SK-N-SH (cell line): ENCODE results near the gene FOXG1. TPM values are rescaled to one million over a fixed set of nuclear protein-coding genes. Genes with fewer than 3 reads are reported as not detected.

Experiments
- CTCF ChIA-PET: fragments of 300-600, 350-600 bp; formaldehyde crosslinking; extraction: SDS; loops from one replicate; lab custom pipeline; 2021; lab: Yijun Ruan, JAX
- POLR2A ChIA-PET: fragments of 350-600 bp; sonication (Branson Sonifier 250); formaldehyde crosslinking; extraction: SDS; loops from one replicate; lab custom pipeline; 2020; ENCODE audit warnings: antibody characterized with exemption, inconsistent platforms; lab: Yijun Ruan, JAX
- DNase-seq: peaks from one replicate; pipeline ENCODE4 v3.0.0; 2012
- H2AFZ ChIP-seq: fragments of 200-600 bp; sonication (generic); 2 replicates; pipeline ENCODE4 v1.8.1; 2016; ENCODE audit warnings: antibody characterized with exemption, mild to moderate bottlenecking, low read depth
- H3F3A ChIP-seq: fragments of 200-600 bp; sonication (generic); replicated peaks from 2 replicates; pipeline ENCODE3; 2016; ENCODE audit warnings: antibody characterized with exemption, mild to moderate bottlenecking; ENCODE audit not compliant: insufficient read depth
- H3K27ac ChIP-seq, 2 experiments: fragments of 200-500 bp in 1 of 2; fragments of 200-600 bp in 1 of 2; sonication (Bioruptor generic) in 1 of 2; sonication (generic), shearing (Covaris generic) in 1 of 2; 2 replicates each; pipeline versions ENCODE4 v1.5.1 to v1.6.1; 2014 to 2016; ENCODE audit warnings: low read depth in 2 of 2, inconsistent platforms in 1 of 2, low read length in 1 of 2, mild to moderate bottlenecking in 1 of 2, mixed read lengths in 1 of 2
- H3K27me3 ChIP-seq: fragments of 200-600 bp; sonication (generic), shearing (Covaris generic); 2 replicates; pipeline ENCODE4 v1.6.1; 2016; ENCODE audit warnings: mixed run types; ENCODE audit not compliant: insufficient read depth
- H3K36me3 ChIP-seq, 2 experiments: fragments of 200-500 bp in 1 of 2; fragments of 200-600 bp in 1 of 2; sonication (Bioruptor generic) in 1 of 2; sonication (generic) in 1 of 2; replicated peaks in 1 of 2; 2 replicates each; pipeline versions ENCODE3 to v1.5.1; 2014 to 2016; ENCODE audit warnings: low read length in 1 of 2, mild to moderate bottlenecking in 1 of 2; ENCODE audit not compliant: insufficient read depth in 2 of 2, control insufficient read depth in 1 of 2
- H3K4me1 ChIP-seq, 2 experiments: fragments of 200-500 bp in 1 of 2; fragments of 200-600 bp in 1 of 2; sonication (Bioruptor generic) in 1 of 2; sonication (generic), shearing (Covaris generic) in 1 of 2; 2 replicates each; pipeline versions ENCODE4 v1.5.1 to v1.6.1; 2014 to 2016; ENCODE audit warnings: low read depth in 1 of 2, low read length in 1 of 2, mixed run types in 1 of 2; ENCODE audit not compliant: insufficient read depth in 2 of 2, control insufficient read depth in 1 of 2
- H3K4me2 ChIP-seq: fragments of 200-600 bp; sonication (generic), shearing (Covaris generic); 2 replicates; pipeline ENCODE4 v1.6.1; 2017; ENCODE audit warnings: mixed run types
- H3K4me3 ChIP-seq, 2 experiments: fragments of 200-500 bp in 1 of 2; fragments of 200-600 bp in 1 of 2; sonication (Bioruptor generic) in 1 of 2; sonication (generic), shearing (Covaris generic) in 1 of 2; 2 replicates each; pipeline versions ENCODE4 v1.5.1 to v1.8.1; 2014 to 2016; ENCODE audit warnings: low read depth in 2 of 2, inconsistent platforms in 1 of 2, low read length in 1 of 2, mild to moderate bottlenecking in 1 of 2, mixed read lengths in 1 of 2, moderate library complexity in 1 of 2
- H3K79me2 ChIP-seq: fragments of 200-600 bp; sonication (generic); 2 replicates; pipeline ENCODE4 v1.8.1; 2017; ENCODE audit warnings: mild to moderate bottlenecking; ENCODE audit not compliant: insufficient read depth
- H3K9ac ChIP-seq: fragments of 200-600 bp; sonication (generic); 2 replicates; pipeline ENCODE4 v1.6.1; 2017; ENCODE audit warnings: mixed run types
- H3K9me2 ChIP-seq: fragments of 200-600 bp; sonication (generic); 2 replicates; pipeline ENCODE4 v1.6.1; 2017; ENCODE audit warnings: mixed run types
- H3K9me3 ChIP-seq: fragments of 200-600 bp; sonication (generic); 2 replicates; pipeline ENCODE4 v1.6.1; 2017; ENCODE audit warnings: mixed run types, mild to moderate bottlenecking, moderate library complexity
- H4K20me1 ChIP-seq: fragments of 200-600 bp; sonication (generic); 2 replicates; pipeline ENCODE4 v1.6.1; 2017; ENCODE audit warnings: mild to moderate bottlenecking, mixed run types; ENCODE audit not compliant: insufficient read depth
- CHD2 ChIP-seq: fragments of 150-350 bp; IDR thresholded peaks from 2 replicates; pipeline ENCODE4 v1.6.1; 2018; ENCODE audit warnings: low read length; ENCODE audit not compliant: partially characterized antibody
- ELF1 ChIP-seq: IDR thresholded peaks from 2 replicates; pipeline ENCODE4 v1.4.0; 2012
- EP300 ChIP-seq, 2 experiments: IDR thresholded peaks; 2 replicates each; pipeline versions ENCODE4 v1.4.0 to v1.6.1; 2012; ENCODE audit warnings: borderline replicate concordance in 1 of 2, low read depth in 1 of 2, low read length in 1 of 2
- EZH2phosphoT487 ChIP-seq: fragments of 200-600 bp; sonication (generic); IDR thresholded peaks from 2 replicates; pipeline ENCODE4 v1.6.1; 2017; ENCODE audit warnings: low read depth, mixed run types, mild to moderate bottlenecking, antibody characterized with exemption, moderate library complexity, borderline replicate concordance
- MEF2A ChIP-seq: IDR thresholded peaks from 2 replicates; pipeline ENCODE4 v1.4.0; 2012; ENCODE audit warnings: low read depth, borderline replicate concordance
- MXI1 ChIP-seq: IDR thresholded peaks from 2 replicates; pipeline ENCODE4 v1.6.1; 2012; ENCODE audit warnings: mild to moderate bottlenecking, low read depth, low read length, improper control_type of control experiment
- NFIC ChIP-seq: IDR thresholded peaks from 2 replicates; pipeline ENCODE4 v1.4.0; 2012; ENCODE audit warnings: borderline replicate concordance
- POLR2AphosphoS5 ChIP-seq: IDR thresholded peaks from 2 replicates; pipeline ENCODE4 v1.6.1; 2012; ENCODE audit warnings: low read depth, low read length
- RAD21 ChIP-seq: IDR thresholded peaks from 2 replicates; pipeline ENCODE4 v1.6.1; 2012; ENCODE audit warnings: mild to moderate bottlenecking, low read length
- RCOR1 ChIP-seq: fragments of 150-350 bp; IDR thresholded peaks from 2 replicates; pipeline ENCODE4 v1.6.1; 2017; ENCODE audit warnings: antibody characterized with exemption, low read length
- RFX5 ChIP-seq: IDR thresholded peaks from 2 replicates; pipeline ENCODE4 v1.6.1; 2012; ENCODE audit warnings: mild to moderate bottlenecking, improper control_type of control experiment, low read length
- RXRA ChIP-seq: IDR thresholded peaks from 2 replicates; pipeline ENCODE4 v1.4.0; 2012; ENCODE audit warnings: low read depth, mild to moderate bottlenecking, borderline replicate concordance
- SIN3A ChIP-seq: IDR thresholded peaks from 2 replicates; pipeline ENCODE4 v1.6.1; 2012; ENCODE audit warnings: low read depth, mild to moderate bottlenecking, low read length, moderate library complexity, borderline replicate concordance
- TAF1 ChIP-seq: IDR thresholded peaks from 2 replicates; pipeline ENCODE4 v1.6.1; 2012; ENCODE audit warnings: low read depth, mild to moderate bottlenecking, low read length, moderate library complexity, borderline replicate concordance
- TCF12 ChIP-seq: IDR thresholded peaks from 2 replicates; pipeline ENCODE4 v1.4.0; 2012
- YY1 ChIP-seq: IDR thresholded peaks from 2 replicates; pipeline ENCODE4 v1.4.0; 2012; ENCODE audit warnings: low read depth, mild to moderate bottlenecking
- ZBTB33 ChIP-seq: IDR thresholded peaks from 2 replicates; pipeline ENCODE4 v1.4.0; 2012; ENCODE audit warnings: low read depth, borderline replicate concordance
- WGBS: methylation state at CpG from one replicate; pipeline ENCODE4 v1.1.6; 2017; ENCODE audit warnings: low lambda C conversion rate; 5-methylcytosine and 5-hydroxymethylcytosine counted together
- polyA plus RNA-seq, 3 experiments: library from polyadenylated mRNA; depleted of rRNA; stranded (reverse); fragments of >200 nt; gene quantifications; 2 replicates each; pipeline ENCODE4 v1.2.3, GENCODE V29; 2012
- TF ChIP-seq, protein P1 (sequence below): fragments of 150-350 bp; IDR thresholded peaks from 2 replicates; pipeline ENCODE4 v1.6.1; 2016; ENCODE audit warnings: mild to moderate bottlenecking, low read depth, low read length
- TF ChIP-seq, protein P2 (sequence below): IDR thresholded peaks from 2 replicates; pipeline ENCODE4 v1.6.1; 2012; ENCODE audit warnings: mild to moderate bottlenecking, low read depth, low read length, moderate library complexity

Gene FOXG1
- polyA plus RNA-seq, 1 of the 3 experiments (the other 2 are of a cell fraction), result not detected

DNA sequence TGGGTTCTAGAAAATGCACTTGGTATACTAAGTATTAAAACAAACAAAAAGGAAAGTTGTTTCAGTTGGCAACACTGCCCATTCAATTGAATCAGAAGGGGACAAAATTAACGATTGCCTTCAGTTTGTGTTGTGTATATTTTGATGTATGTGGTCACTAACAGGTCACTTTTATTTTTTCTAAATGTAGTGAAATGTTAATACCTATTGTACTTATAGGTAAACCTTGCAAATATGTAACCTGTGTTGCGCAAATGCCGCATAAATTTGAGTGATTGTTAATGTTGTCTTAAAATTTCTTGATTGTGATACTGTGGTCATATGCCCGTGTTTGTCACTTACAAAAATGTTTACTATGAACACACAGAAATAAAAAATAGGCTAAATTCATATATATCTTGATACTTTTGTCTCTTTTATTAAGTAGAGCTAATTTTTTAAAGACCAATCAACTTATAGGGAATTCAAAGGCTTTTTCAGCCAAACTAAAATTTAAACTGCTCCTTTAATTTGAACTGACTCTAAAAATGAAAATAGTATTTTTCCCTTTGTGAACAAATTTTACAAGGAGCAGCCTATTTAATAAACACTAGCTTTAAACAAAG, 2.8 kb downstream of the FOXG1 start:
- Histone ChIP-seq H3K9me2 (no peaks in the 10 kb centered on the region), H3K4me1 (no peaks in the 10 kb centered on the region), H3K27me3 (peaks cover 60% of the 10 kb centered on the region), H4K20me1 (no peaks in the 10 kb centered on the region), H3K36me3 (no peaks in the 10 kb centered on the region), H3K4me2 (no peak overlapping the region), H2AFZ (no peak overlapping the region), H3K9ac (no peak overlapping the region), H3K79me2 (no peaks in the 10 kb centered on the region), H3K27ac (no peak overlapping the region), H3K9me3 (no peaks in the 10 kb centered on the region), H3K4me3 (no peak overlapping the region), H3F3A (no peaks in the 10 kb centered on the region)
- POLR2A ChIA-PET, result no interaction called here
- CTCF ChIA-PET, result no interaction called here
- no peak for DNase-seq
- no peak for TF ChIP-seq RFX5
- no peak for TF ChIP-seq CHD2
- no peak for TF ChIP-seq EZH2phosphoT487
- no peak for TF ChIP-seq EP300 (IDR thresholded peaks at IDR 0.05; ENCODE audit: borderline replicate concordance in 1 of 2, low read depth in 1 of 2, low read length in 1 of 2)
- no peak for TF ChIP-seq ELF1
- TF ChIP-seq, protein P1, sequence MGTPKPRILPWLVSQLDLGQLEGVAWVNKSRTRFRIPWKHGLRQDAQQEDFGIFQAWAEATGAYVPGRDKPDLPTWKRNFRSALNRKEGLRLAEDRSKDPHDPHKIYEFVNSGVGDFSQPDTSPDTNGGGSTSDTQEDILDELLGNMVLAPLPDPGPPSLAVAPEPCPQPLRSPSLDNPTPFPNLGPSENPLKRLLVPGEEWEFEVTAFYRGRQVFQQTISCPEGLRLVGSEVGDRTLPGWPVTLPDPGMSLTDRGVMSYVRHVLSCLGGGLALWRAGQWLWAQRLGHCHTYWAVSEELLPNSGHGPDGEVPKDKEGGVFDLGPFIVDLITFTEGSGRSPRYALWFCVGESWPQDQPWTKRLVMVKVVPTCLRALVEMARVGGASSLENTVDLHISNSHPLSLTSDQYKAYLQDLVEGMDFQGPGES, result no peak
- TF ChIP-seq SIN3A, result no peak
- 29% methylated on average over 4 of the region's 4 CpGs for WGBS

GRCh38 chr14:28770061-28770460, 3.5 kb downstream of the FOXG1 start:
- Histone ChIP-seq H3K27me3 (peaks cover 60% of the 10 kb centered on the region), H3K9me3 (no peaks in the 10 kb centered on the region), H3K27ac (no peak overlapping the region), H3K9me2 (no peaks in the 10 kb centered on the region), H3K9ac (no peak overlapping the region), H2AFZ (no peak overlapping the region), H3K4me2 (no peak overlapping the region), H3K36me3 (no peaks in the 10 kb centered on the region), H4K20me1 (no peaks in the 10 kb centered on the region), H3F3A (no peaks in the 10 kb centered on the region), H3K4me3 (no peak overlapping the region), H3K79me2 (no peaks in the 10 kb centered on the region), H3K4me1 (no peaks in the 10 kb centered on the region)
- POLR2A ChIA-PET, result no interaction called here
- WGBS, result 2% methylated on average over 1 of the region's 1 CpG
- TF ChIP-seq MXI1 (no peak), TAF1 (no peak), RFX5 (no peak), POLR2AphosphoS5 (no peak), YY1 (no peak), RXRA (no peak), RAD21 (no peak), NFIC (no peak), TCF12 (no peak), RCOR1 (no peak), EZH2phosphoT487 (no peak), MEF2A (no peak), ZBTB33 (no peak)
- TF ChIP-seq, protein P1, result no peak
- TF ChIP-seq, protein P2, sequence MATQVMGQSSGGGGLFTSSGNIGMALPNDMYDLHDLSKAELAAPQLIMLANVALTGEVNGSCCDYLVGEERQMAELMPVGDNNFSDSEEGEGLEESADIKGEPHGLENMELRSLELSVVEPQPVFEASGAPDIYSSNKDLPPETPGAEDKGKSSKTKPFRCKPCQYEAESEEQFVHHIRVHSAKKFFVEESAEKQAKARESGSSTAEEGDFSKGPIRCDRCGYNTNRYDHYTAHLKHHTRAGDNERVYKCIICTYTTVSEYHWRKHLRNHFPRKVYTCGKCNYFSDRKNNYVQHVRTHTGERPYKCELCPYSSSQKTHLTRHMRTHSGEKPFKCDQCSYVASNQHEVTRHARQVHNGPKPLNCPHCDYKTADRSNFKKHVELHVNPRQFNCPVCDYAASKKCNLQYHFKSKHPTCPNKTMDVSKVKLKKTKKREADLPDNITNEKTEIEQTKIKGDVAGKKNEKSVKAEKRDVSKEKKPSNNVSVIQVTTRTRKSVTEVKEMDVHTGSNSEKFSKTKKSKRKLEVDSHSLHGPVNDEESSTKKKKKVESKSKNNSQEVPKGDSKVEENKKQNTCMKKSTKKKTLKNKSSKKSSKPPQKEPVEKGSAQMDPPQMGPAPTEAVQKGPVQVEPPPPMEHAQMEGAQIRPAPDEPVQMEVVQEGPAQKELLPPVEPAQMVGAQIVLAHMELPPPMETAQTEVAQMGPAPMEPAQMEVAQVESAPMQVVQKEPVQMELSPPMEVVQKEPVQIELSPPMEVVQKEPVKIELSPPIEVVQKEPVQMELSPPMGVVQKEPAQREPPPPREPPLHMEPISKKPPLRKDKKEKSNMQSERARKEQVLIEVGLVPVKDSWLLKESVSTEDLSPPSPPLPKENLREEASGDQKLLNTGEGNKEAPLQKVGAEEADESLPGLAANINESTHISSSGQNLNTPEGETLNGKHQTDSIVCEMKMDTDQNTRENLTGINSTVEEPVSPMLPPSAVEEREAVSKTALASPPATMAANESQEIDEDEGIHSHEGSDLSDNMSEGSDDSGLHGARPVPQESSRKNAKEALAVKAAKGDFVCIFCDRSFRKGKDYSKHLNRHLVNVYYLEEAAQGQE, result no peak
- DNase-seq, result no peak
- CTCF ChIA-PET, result no interaction called here
